Gastrocnemius medialis (tissue), 4 donors: ENCODE data around the gene CCDC178.

Source experiments
- POLR2A ChIP-seq, 2 donors: fragments of 450-650 bp; IDR thresholded peaks; one replicate each; pipeline ENCODE4 v1.6.1; 2017; ENCODE audit warnings: antibody characterized with exemption in 2 of 2, mild to moderate bottlenecking in 2 of 2, moderate library complexity in 2 of 2
- TF ChIP-seq, protein P1 (sequence below), 5 experiments: fragments of 450-650 bp in 3 of 5; fragments of 200-600 bp in 2 of 5; sonication (generic) in 2 of 5; IDR thresholded peaks in 4 of 5; conservative IDR thresholded peaks in 1 of 5; 1 replicate in 4 of 5; 2 replicates in 1 of 5; pipeline ENCODE4 v1.5.1; 2016 to 2019; ENCODE audit warnings: antibody characterized with exemption in 5 of 5, mild to moderate bottlenecking in 3 of 5, moderate library complexity in 3 of 5

DNA sequence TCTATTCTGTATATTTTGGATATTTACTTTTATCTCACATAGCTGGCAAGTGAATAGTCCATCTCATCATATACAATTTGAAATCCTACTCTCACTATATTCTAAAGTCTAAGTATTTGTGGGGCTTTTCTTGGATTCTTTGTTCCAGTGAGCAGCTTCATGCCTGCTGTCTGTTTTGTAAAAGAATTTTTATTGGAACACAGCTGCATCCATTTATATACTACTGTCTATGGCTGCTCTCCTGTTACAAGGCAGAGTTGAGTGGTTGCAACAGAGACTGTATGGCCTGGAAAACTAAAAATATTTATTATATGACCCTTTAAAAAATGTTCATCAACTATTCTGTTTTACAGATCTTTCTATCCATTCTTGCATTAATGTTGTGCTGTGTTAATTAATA is 474.4 kb downstream of the CCDC178 start:
- TF ChIP-seq, protein P1, sequence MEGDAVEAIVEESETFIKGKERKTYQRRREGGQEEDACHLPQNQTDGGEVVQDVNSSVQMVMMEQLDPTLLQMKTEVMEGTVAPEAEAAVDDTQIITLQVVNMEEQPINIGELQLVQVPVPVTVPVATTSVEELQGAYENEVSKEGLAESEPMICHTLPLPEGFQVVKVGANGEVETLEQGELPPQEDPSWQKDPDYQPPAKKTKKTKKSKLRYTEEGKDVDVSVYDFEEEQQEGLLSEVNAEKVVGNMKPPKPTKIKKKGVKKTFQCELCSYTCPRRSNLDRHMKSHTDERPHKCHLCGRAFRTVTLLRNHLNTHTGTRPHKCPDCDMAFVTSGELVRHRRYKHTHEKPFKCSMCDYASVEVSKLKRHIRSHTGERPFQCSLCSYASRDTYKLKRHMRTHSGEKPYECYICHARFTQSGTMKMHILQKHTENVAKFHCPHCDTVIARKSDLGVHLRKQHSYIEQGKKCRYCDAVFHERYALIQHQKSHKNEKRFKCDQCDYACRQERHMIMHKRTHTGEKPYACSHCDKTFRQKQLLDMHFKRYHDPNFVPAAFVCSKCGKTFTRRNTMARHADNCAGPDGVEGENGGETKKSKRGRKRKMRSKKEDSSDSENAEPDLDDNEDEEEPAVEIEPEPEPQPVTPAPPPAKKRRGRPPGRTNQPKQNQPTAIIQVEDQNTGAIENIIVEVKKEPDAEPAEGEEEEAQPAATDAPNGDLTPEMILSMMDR (IDR thresholded peaks at IDR 0.05 in 4 of 5, conservative IDR thresholded peaks at IDR 0.05 in 1 of 5) = no peak
- TF ChIP-seq POLR2A (IDR thresholded peaks at IDR 0.05) = no peak
